IMR-90 (cell line): ENCODE measurements around the gene SIRT2. TPM values are rescaled to one million over a fixed set of nuclear protein-coding genes. Genes with fewer than 3 reads are reported as not detected.

Experiments
- ATAC-seq: fragments of 200-7000 bp; cut with Tn5 transposase; 2 replicates; pipeline ENCODE4 v1.9.1; 2020; ENCODE audit warnings: low read depth, mild to moderate bottlenecking, moderate library complexity
- BruUV-seq: library from RNA; stranded (reverse); fragments of 400-500 nt; replicated peaks from 2 replicates; lab custom pipeline; 2021; lab: Mats Ljungman, UMichigan
- CTCF ChIA-PET: fragments of 300-600 bp; formaldehyde crosslinking; extraction: SDS; loops from one replicate; lab custom pipeline; 2021; ENCODE audit warnings: antibody characterized with exemption; lab: Yijun Ruan, JAX
- POLR2A ChIA-PET: fragments of 300-600 bp; sonication (Branson Sonifier 250); formaldehyde crosslinking; loops from one replicate; lab custom pipeline; 2022; ENCODE audit warnings: antibody characterized with exemption; ENCODE audit not compliant: unreplicated experiment; lab: Charles Lee
- DNase-seq: peaks from one replicate; pipeline ENCODE4 v3.0.0; 2013
- H2AFZ ChIP-seq: replicated peaks from 2 replicates; pipeline ENCODE3; 2013; ENCODE audit warnings: low read length, mild to moderate bottlenecking; ENCODE audit not compliant: poor library complexity
- H2AK5ac ChIP-seq: 2 replicates; pipeline ENCODE4 v1.6.1; 2013; ENCODE audit warnings: low read depth, low read length, inconsistent platforms
- H2AK9ac ChIP-seq: replicated peaks from 2 replicates; pipeline ENCODE3; 2013; ENCODE audit warnings: mild to moderate bottlenecking, low read depth, low read length, moderate library complexity; ENCODE audit not compliant: poor library complexity
- H2BK120ac ChIP-seq: 2 replicates; pipeline ENCODE4 v1.6.1; 2013; ENCODE audit warnings: low read depth, low read length, inconsistent platforms
- H2BK15ac ChIP-seq: 3 replicates; pipeline ENCODE4 v1.6.1; 2013; ENCODE audit warnings: low read depth, low read length, inconsistent platforms
- H2BK20ac ChIP-seq: 2 replicates; pipeline ENCODE4 v1.6.1; 2013; ENCODE audit warnings: low read depth, mild to moderate bottlenecking, inconsistent platforms, low read length, moderate library complexity
- H2BK5ac ChIP-seq: 2 replicates; pipeline ENCODE4 v1.6.1; 2013; ENCODE audit warnings: mild to moderate bottlenecking, low read depth, low read length, inconsistent platforms; ENCODE audit not compliant: poor library complexity, severe bottlenecking
- H3K14ac ChIP-seq: replicated peaks from 2 replicates; pipeline ENCODE4 v1.6.1; 2013; ENCODE audit warnings: low read depth, low read length, inconsistent platforms
- H3K18ac ChIP-seq: 2 replicates; pipeline ENCODE4 v1.6.1; 2013; ENCODE audit warnings: low read depth, low read length, control low read depth
- H3K23ac ChIP-seq: 2 replicates; pipeline ENCODE4 v1.6.1; 2013; ENCODE audit warnings: low read depth, low read length, inconsistent platforms
- H3K27ac ChIP-seq: 2 replicates; pipeline ENCODE4 v1.5.1; 2013; ENCODE audit warnings: mild to moderate bottlenecking, control low read depth, low read length; ENCODE audit not compliant: insufficient read depth
- H3K27me3 ChIP-seq: 2 replicates; pipeline ENCODE4 v1.6.1; 2013; ENCODE audit warnings: low read length; ENCODE audit not compliant: control insufficient read depth, insufficient read depth
- H3K36me3 ChIP-seq: 2 replicates; pipeline ENCODE4 v1.6.1; 2013; ENCODE audit warnings: low read length, mixed read lengths; ENCODE audit not compliant: control insufficient read depth, insufficient read depth
- H3K4ac ChIP-seq: 2 replicates; pipeline ENCODE4 v1.6.1; 2013; ENCODE audit warnings: low read depth, low read length, inconsistent platforms
- H3K4me1 ChIP-seq: 2 replicates; pipeline ENCODE4 v1.6.1; 2013; ENCODE audit warnings: low read length, mixed read lengths; ENCODE audit not compliant: control insufficient read depth, insufficient read depth
- H3K4me2 ChIP-seq: 2 replicates; pipeline ENCODE4 v1.6.1; 2013; ENCODE audit warnings: low read depth, mild to moderate bottlenecking, control low read depth, low read length, moderate library complexity
- H3K4me3 ChIP-seq: 2 replicates; pipeline ENCODE4 v1.5.1; 2013; ENCODE audit warnings: low read depth, mild to moderate bottlenecking, control low read depth, low read length, moderate library complexity; ENCODE audit not compliant: insufficient read depth
- H3K56ac ChIP-seq: 2 replicates; pipeline ENCODE4 v1.6.1; 2013; ENCODE audit warnings: low read length, inconsistent platforms; ENCODE audit not compliant: insufficient read depth; ENCODE audit errors: extremely low read depth
- H3K79me1 ChIP-seq, 2 experiments: 2 replicates each; pipeline ENCODE4 v1.6.1; 2013; ENCODE audit warnings: low read length in 2 of 2, inconsistent platforms in 1 of 2, low read depth in 1 of 2
- H3K9ac ChIP-seq: 2 replicates; pipeline ENCODE4 v1.6.1; 2013; ENCODE audit warnings: low read depth, low read length, control low read depth
- H3K9me1 ChIP-seq: 2 replicates; pipeline ENCODE4 v1.6.1; 2013; ENCODE audit warnings: low read length, inconsistent platforms; ENCODE audit not compliant: insufficient read depth
- H3K9me3 ChIP-seq: 2 replicates; pipeline ENCODE4 v1.6.1; 2013; ENCODE audit warnings: low read length; ENCODE audit not compliant: control insufficient read depth, insufficient read depth
- H4K20me1 ChIP-seq: 2 replicates; pipeline ENCODE4 v1.6.1; 2013; ENCODE audit warnings: low read length, inconsistent platforms; ENCODE audit not compliant: insufficient read depth
- H4K5ac ChIP-seq: 2 replicates; pipeline ENCODE4 v1.6.1; 2013; ENCODE audit warnings: mild to moderate bottlenecking, low read depth, low read length, control low read depth
- H4K8ac ChIP-seq, 2 experiments: 2 replicates each; pipeline ENCODE4 v1.6.1; 2013; ENCODE audit warnings: low read depth in 2 of 2, low read length in 2 of 2, control low read depth in 1 of 2, inconsistent platforms in 1 of 2
- H4K91ac ChIP-seq: 2 replicates; pipeline ENCODE4 v1.6.1; 2013; ENCODE audit warnings: low read depth, low read length, inconsistent platforms; ENCODE audit not compliant: insufficient read depth
- FOS ChIP-seq: fragments of 150-350 bp; IDR thresholded peaks from 2 replicates; pipeline ENCODE4 v1.6.1; 2016; ENCODE audit warnings: low read depth, low read length
- MXI1 ChIP-seq: IDR thresholded peaks from 2 replicates; pipeline ENCODE4 v1.6.1; 2012; ENCODE audit warnings: low read depth, mild to moderate bottlenecking, low read length, moderate library complexity, borderline replicate concordance
- SMC3 ChIP-seq: fragments of 150-350 bp; IDR thresholded peaks from 2 replicates; pipeline ENCODE4 v1.6.1; 2016; ENCODE audit warnings: low read depth, mild to moderate bottlenecking, antibody characterized with exemption, low read length, moderate library complexity
- USF2 ChIP-seq: fragments of 150-350 bp; IDR thresholded peaks from 2 replicates; pipeline ENCODE4 v1.6.1; 2017; ENCODE audit warnings: mild to moderate bottlenecking, antibody characterized with exemption, low read length, low read depth
- WGBS, 2 experiments: methylation state at CpG; one replicate each; pipeline versions ENCODE4 v1.1.5 to v1.1.7; 2013; ENCODE audit warnings: missing lambda C conversion rate in 2 of 2; ENCODE audit not compliant: insufficient read length in 1 of 2; ENCODE audit errors: extremely low coverage in 2 of 2; 5-methylcytosine and 5-hydroxymethylcytosine counted together
- dilution Hi-C: fragments of 300-500 bp; cut with HindIII; formaldehyde crosslinking; loops from one replicate; pipeline ENCODE4 v1.14.3; 2018; ENCODE audit warnings: low sequenced_read_pairs; ENCODE audit not compliant: unreplicated experiment
- in situ Hi-C: fragments of 300-500 bp; cut with MboI; formaldehyde crosslinking; loops from 3 replicates; pipeline ENCODE4 v1.14.3; 2019; ENCODE audit warnings: low sequenced_read_pairs, inconsistent platforms, mixed read lengths
- intact Hi-C: fragments of 100-400 bp; cut with micrococcal nuclease; formaldehyde crosslinking; loops from 2 replicates; pipeline ENCODE4 v1.10.0; 2022
- polyA plus RNA-seq, 3 experiments: library from polyadenylated mRNA; depleted of rRNA; stranded (reverse); fragments of >200 nt; gene quantifications; 2 replicates each; pipeline ENCODE4 v1.2.3, GENCODE V29; 2012; ENCODE audit warnings: low replicate concordance in 1 of 3
- total RNA-seq: library from RNA; depleted of rRNA; stranded (reverse); fragments of >200 nt; gene quantifications from 2 replicates; pipeline ENCODE4 v1.2.3, GENCODE V29; 2012
- TF ChIP-seq, protein P1 (sequence below): conservative IDR thresholded peaks from 2 replicates; pipeline ENCODE4 v1.5.1; 2012; ENCODE audit warnings: mild to moderate bottlenecking, low read depth, low read length, improper control_type of control experiment

Gene SIRT2
- total and polyA plus RNA-seq, 2 of the 4 experiments (the other 2 are of a cell fraction) = 43.0 to 50.0 TPM

DNA sequence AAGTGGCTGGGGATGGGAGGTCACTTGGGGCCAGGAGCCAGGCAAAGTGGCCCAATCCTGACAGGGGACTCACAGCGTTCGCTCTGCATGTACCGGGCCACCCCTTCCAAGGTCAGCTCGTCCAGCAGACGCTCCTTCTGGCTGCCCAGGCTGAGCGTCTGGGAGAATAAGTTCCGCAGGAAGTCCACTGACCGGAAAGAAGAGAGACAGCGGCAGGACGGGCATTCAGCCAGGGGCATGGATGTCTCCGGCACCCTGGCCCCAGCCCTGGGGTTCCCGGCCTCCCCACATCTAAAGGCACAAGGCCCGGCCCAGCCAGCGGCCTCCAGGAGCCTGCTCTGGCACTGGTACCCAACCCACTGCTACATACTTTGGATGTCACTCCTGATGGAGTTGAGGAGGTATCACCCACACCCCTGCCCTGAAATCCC is 6.1 kb downstream of the SIRT2 start:
- no TSS peak for BruUV-seq
- 86% methylated on average over 7 of the region's 14 CpGs; no CpG with 5 or more reads in 1 of the 2 experiments for WGBS, 2 experiments
- ChIA-PET POLR2A (no interaction called here), CTCF (no interaction called here)
- no peak overlapping the region for H3K14ac ChIP-seq
- intact Hi-C loops = no loop called here
- DNase-seq (no peak), ATAC-seq (no peak)
- H2BK5ac ChIP-seq = no peak overlapping the region
- TF ChIP-seq FOS = no peak
- no peak for TF ChIP-seq MXI1
- TF ChIP-seq, protein P1, sequence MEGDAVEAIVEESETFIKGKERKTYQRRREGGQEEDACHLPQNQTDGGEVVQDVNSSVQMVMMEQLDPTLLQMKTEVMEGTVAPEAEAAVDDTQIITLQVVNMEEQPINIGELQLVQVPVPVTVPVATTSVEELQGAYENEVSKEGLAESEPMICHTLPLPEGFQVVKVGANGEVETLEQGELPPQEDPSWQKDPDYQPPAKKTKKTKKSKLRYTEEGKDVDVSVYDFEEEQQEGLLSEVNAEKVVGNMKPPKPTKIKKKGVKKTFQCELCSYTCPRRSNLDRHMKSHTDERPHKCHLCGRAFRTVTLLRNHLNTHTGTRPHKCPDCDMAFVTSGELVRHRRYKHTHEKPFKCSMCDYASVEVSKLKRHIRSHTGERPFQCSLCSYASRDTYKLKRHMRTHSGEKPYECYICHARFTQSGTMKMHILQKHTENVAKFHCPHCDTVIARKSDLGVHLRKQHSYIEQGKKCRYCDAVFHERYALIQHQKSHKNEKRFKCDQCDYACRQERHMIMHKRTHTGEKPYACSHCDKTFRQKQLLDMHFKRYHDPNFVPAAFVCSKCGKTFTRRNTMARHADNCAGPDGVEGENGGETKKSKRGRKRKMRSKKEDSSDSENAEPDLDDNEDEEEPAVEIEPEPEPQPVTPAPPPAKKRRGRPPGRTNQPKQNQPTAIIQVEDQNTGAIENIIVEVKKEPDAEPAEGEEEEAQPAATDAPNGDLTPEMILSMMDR = no peak
- no peak for TF ChIP-seq USF2
- no peak for TF ChIP-seq SMC3
- no peak overlapping the region for H3K27ac ChIP-seq
- H3K4me1 ChIP-seq = peaks cover 2% of the 10 kb centered on the region; the same call in 1 of the 2 replicates
- H3K4me3 ChIP-seq = no peak overlapping the region
- H2BK15ac ChIP-seq = no peak overlapping the region
- in situ Hi-C loops = no loop called here
- no peak overlapping the region for H4K5ac ChIP-seq
- peaks cover 21% of the 10 kb centered on the region for H3K36me3 ChIP-seq
- H4K20me1 ChIP-seq = peaks cover 4% of the 10 kb centered on the region; the same call in 1 of the 2 replicates
- H3K56ac ChIP-seq = no peak overlapping the region
- peaks cover 2% of the 10 kb centered on the region; the same call in 1 of the 2 replicates for H3K9me1 ChIP-seq
- no peak overlapping the region for H3K4me2 ChIP-seq
- H3K18ac ChIP-seq = no peak overlapping the region
- H3K4ac ChIP-seq = no peak overlapping the region
- H3K9me3 ChIP-seq = no peaks in the 10 kb centered on the region
- no peak overlapping the region for H2AK5ac ChIP-seq
- H3K27me3 ChIP-seq = no peaks in the 10 kb centered on the region
- H3K9ac ChIP-seq = no peak overlapping the region
- dilution Hi-C loops = no loop called here
- H4K8ac ChIP-seq = no peak overlapping the region
- H4K91ac ChIP-seq = no peak overlapping the region
- H3K23ac ChIP-seq = no peak overlapping the region
- H2BK20ac ChIP-seq = no peak overlapping the region
- H2AFZ ChIP-seq = no peak overlapping the region
- H3K79me1 ChIP-seq = peaks cover 7 to 12% of the 10 kb centered on the region in 2 experiments; a peak in 3 of 4 replicates
- H2BK120ac ChIP-seq = no peak overlapping the region
- no peak overlapping the region for H2AK9ac ChIP-seq
